GM12891 (cell line): Measurements from ENCODE around the gene FAM168A.

Source experiments
- PAX5 ChIP-seq: IDR thresholded peaks from 2 replicates; pipeline ENCODE4 v1.6.1; 2011; ENCODE audit warnings: low read length, moderate library complexity, mild to moderate bottlenecking; ENCODE audit not compliant: insufficient read depth, severe bottlenecking
- POLR2A ChIP-seq: IDR thresholded peaks from 2 replicates; pipeline ENCODE4 v1.6.1; 2011; ENCODE audit warnings: low read depth, low read length, control low read depth
- POLR2AphosphoS5 ChIP-seq: IDR thresholded peaks from 2 replicates; pipeline ENCODE4 v1.6.1; 2011; ENCODE audit warnings: low read depth, low read length, control low read depth
- POU2F2 ChIP-seq: IDR thresholded peaks from 2 replicates; pipeline ENCODE4 v1.6.1; 2011; ENCODE audit warnings: low read depth, mild to moderate bottlenecking, control low read depth, low read length, moderate library complexity
- SPI1 ChIP-seq: IDR thresholded peaks from 2 replicates; pipeline ENCODE4 v1.6.1; 2011; ENCODE audit warnings: low read depth, low read length, control low read depth
- TAF1 ChIP-seq: IDR thresholded peaks from 2 replicates; pipeline ENCODE4 v1.6.1; 2011; ENCODE audit warnings: low read depth, low read length, control low read depth

DNA sequence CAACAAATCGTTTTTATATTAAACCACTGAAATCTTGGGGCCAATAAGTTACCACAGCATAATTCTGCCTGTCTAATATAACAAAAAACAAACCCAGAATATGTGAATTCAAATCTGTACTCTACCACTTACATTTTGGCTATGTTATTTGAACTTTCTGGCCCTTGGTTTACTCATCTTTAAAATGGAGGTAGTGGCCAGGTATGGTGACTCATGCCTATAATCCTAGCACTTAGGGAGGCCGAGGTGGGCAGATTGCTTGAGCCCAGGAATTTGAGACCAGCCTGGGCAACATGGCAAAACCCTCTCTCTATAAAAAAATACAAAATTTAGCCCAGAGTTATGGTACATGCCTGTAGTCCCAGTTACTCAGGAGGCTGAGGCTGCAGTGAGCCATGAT lies 84.2 kb downstream of the FAM168A start:
- TF ChIP-seq POLR2AphosphoS5 (no peak), POLR2A (no peak), TAF1 (no peak), SPI1 (no peak), PAX5 (no peak), POU2F2 (no peak)
